ENCODE results near the gene PCED1B. TPM values are rescaled to one million over a fixed set of nuclear protein-coding genes. Genes with fewer than 3 reads are reported as not detected.
A peak's percentile ranks its signal among the peaks of the same experiment; 100 is the strongest.

The PCED1B gene
- total and polyA plus RNA-seq, 12 donors, result 0.49 to 4.8 (median 0.88) TPM

GRCh38 chr12:47068539-47068938 lies 10.9 kb upstream of the PCED1B start:
- peaks cover 0 to 7% (median 3%) of the 10 kb centered on the region in 9 donors for H3K4me1 ChIP-seq
- DNase-seq (no peak), ATAC-seq (no peak)
- no peaks in the 10 kb centered on the region for H3K27me3 ChIP-seq
- TF ChIP-seq CTCF (IDR thresholded peaks at IDR 0.05), result no peak
- H3K27ac ChIP-seq, result no peak overlapping the region
- WGBS, 2 donors, result 73 to 79% methylated on average over 6 of the region's 6 CpGs
- intact Hi-C loops (cut with DNase I), result no loop called here
- H3K4me3 ChIP-seq, result no peak overlapping the region
- no peaks in the 10 kb centered on the region for H3K36me3 ChIP-seq
- H3K9me3 ChIP-seq, result no peaks in the 10 kb centered on the region

- Histone ChIP-seq H3K27me3 (peaks cover 0 to 4% (median 0%) of the 10 kb centered on the region in 7 donors), H3K9me3 (no peaks in the 10 kb centered on the region), H3K4me3 (no peak overlapping the region), H3K27ac (no peak overlapping the region), H3K4me1 (peaks cover 0 to 7% (median 3%) of the 10 kb centered on the region in 9 donors), H3K36me3 (no peaks in the 10 kb centered on the region)
- no peak for DNase-seq
- 98 to 100% methylated on average over 1 of the region's 1 CpG for WGBS, 2 donors
- ATAC-seq, result no peak
- TF ChIP-seq CTCF (IDR thresholded peaks at IDR 0.05), result no peak
- intact Hi-C loops (cut with DNase I), result no loop called here
Measured at GRCh38 chr12:47070310-47070709, 9.1 kb upstream of the PCED1B start.

GRCh38 chr12:47071241-47071852 lies 8.1 kb upstream of the PCED1B start:
- H3K9me3 ChIP-seq, result no peaks in the 10 kb centered on the region
- WGBS, 2 donors, result 44 to 51% methylated on average over 5 of the region's 5 CpGs
- H3K27ac ChIP-seq, result no peak overlapping the region
- TF ChIP-seq CTCF (IDR thresholded peaks at IDR 0.05), result peak in 7 of 9 donors; percentile 25 to 47 (median 30)
- peaks cover 0 to 6% (median 0%) of the 10 kb centered on the region in 7 donors for H3K27me3 ChIP-seq
- intact Hi-C loops (cut with DNase I), result no loop called here
- DNase-seq (no peak), ATAC-seq (no peak)
- peaks cover 0 to 7% (median 3%) of the 10 kb centered on the region in 9 donors for H3K4me1 ChIP-seq
- no peaks in the 10 kb centered on the region for H3K36me3 ChIP-seq
- H3K4me3 ChIP-seq, result no peak overlapping the region

- intact Hi-C loops (cut with DNase I), result no loop called here
- Histone ChIP-seq H3K4me1 (peaks cover 0 to 16% (median 8%) of the 10 kb centered on the region in 9 donors), H3K36me3 (no peaks in the 10 kb centered on the region), H3K27me3 (peaks cover 0 to 19% (median 11%) of the 10 kb centered on the region in 7 donors), H3K27ac (no peak overlapping the region), H3K4me3 (no peak overlapping the region), H3K9me3 (no peaks in the 10 kb centered on the region)
- WGBS, 2 donors, result 75 to 85% methylated on average over 3 of the region's 3 CpGs
- no peak for TF ChIP-seq CTCF (IDR thresholded peaks at IDR 0.05)
- no peak for DNase-seq
- no peak for ATAC-seq
Measured at GRCh38 chr12:47073951-47074350, 5.5 kb upstream of the PCED1B start.
